Stimulated activated CD4-positive, alpha-beta T cell treated with anti-CD3 and anti-CD28 coated beads, Interleukin-15, amount 100 ng/mL, for 48 hours (primary cell): ENCODE measurements around the gene ANTKMT.
A peak's percentile ranks its signal among the peaks of the same experiment; 100 is the strongest.
"Not testable (repeated sequence)": the region's sequence is repeated elsewhere in the genome, so short reads cannot be mapped to it uniquely, and the experiment has no call there.

Experiments used
- DNase-seq, 2 donors: peaks; one replicate each; pipeline ENCODE4 v3.0.0-alpha.2; 2020; ENCODE audit warnings: low read depth in 2 of 2

The ANTKMT gene

GRCh38 chr16:681746-682427 is 39.1 kb upstream of the ANTKMT start:
- DNase-seq, result no peak

- no peak for DNase-seq
These were observed 38.2 kb upstream of the ANTKMT start for GRCh38 chr16:682493-683395.

- no peak for DNase-seq
These were observed 37.4 kb upstream of the ANTKMT start for GRCh38 chr16:683396-684070.

- peak; percentile 92 to 96 for DNase-seq
These were observed 36.7 kb upstream of the ANTKMT start, which contains the start of gene JMJD8 for GRCh38 chr16:684071-684794. JMJD8 (minus strand) TSS chr16:684334; CDS start chr16:684319, 15 bp downstream.

- no peak for DNase-seq
These were observed 35.8 kb upstream of the ANTKMT start for GRCh38 chr16:684961-685696.

- DNase-seq, result no peak
These were observed 35.0 kb upstream of the ANTKMT start for GRCh38 chr16:685967-686366.

GRCh38 chr16:686459-687260 is 34.3 kb upstream of the ANTKMT start:
- no peak for DNase-seq

- no peak for DNase-seq
These were observed 33.4 kb upstream of the ANTKMT start for GRCh38 chr16:687499-687898.

GRCh38 chr16:689175-689897 is 31.6 kb upstream of the ANTKMT start:
- DNase-seq, result no peak

- not testable (repeated sequence) for DNase-seq
These were observed 29.7 kb upstream of the ANTKMT start for GRCh38 chr16:691242-691641.

- no peak for DNase-seq
These were observed 28.4 kb upstream of the ANTKMT start for GRCh38 chr16:692356-693108.

GRCh38 chr16:693364-693763 is 27.6 kb upstream of the ANTKMT start:
- DNase-seq, result no peak

GRCh38 chr16:693766-694165 is 27.2 kb upstream of the ANTKMT start:
- no peak for DNase-seq

GRCh38 chr16:694187-694862 is 26.6 kb upstream of the ANTKMT start:
- no peak for DNase-seq

GRCh38 chr16:694863-695354 is 26.0 kb upstream of the ANTKMT start:
- no peak for DNase-seq

- peak in 1 of 2 donors; percentile 73 for DNase-seq
These were observed 25.4 kb upstream of the ANTKMT start for GRCh38 chr16:695355-696089.
